Spleen (tissue), 7 donors: Measurements from ENCODE around the gene KCNC4.

Experiments used
- CTCF ChIP-seq, 11 experiments: fragments of 200-600 bp in 7 of 11; fragments of 450-650 bp in 4 of 11; sonication (generic) in 4 of 11; IDR thresholded peaks in 8 of 11; conservative IDR thresholded peaks in 3 of 11; 1 replicate in 7 of 11; 2 replicates in 4 of 11; pipeline versions ENCODE4 v1.4.0 to v1.8.0; 2016 to 2021; ENCODE audit warnings: antibody characterized with exemption in 11 of 11, inconsistent platforms in 4 of 11, mild to moderate bottlenecking in 1 of 11
- POLR2A ChIP-seq, 3 donors: fragments of 450-650 bp; IDR thresholded peaks; one replicate each; pipeline ENCODE4 v1.5.1; 2017; ENCODE audit warnings: antibody characterized with exemption in 3 of 3, mild to moderate bottlenecking in 1 of 3
- donor health status: DM: no; HTN: no; CAD: no; lungs with moderate emphysema.
- donor health status: DM: no; HTN: no; CAD: no.
- donor health status: DM: no; HTN: no; CAD: no.

GRCh38 chr1:110235181-110235833 is 25.2 kb downstream of the KCNC4 start:
- TF ChIP-seq POLR2A (IDR thresholded peaks at IDR 0.05) (no peak), CTCF (IDR thresholded peaks at IDR 0.05 in 8 of 11, conservative IDR thresholded peaks at IDR 0.05 in 3 of 11) (no peak)
